GM19043 (cell line): ENCODE measurements around the gene SH3GL1.

ENCODE experiments used
- ATAC-seq: cut with Tn5 transposase; IDR thresholded peaks from one replicate; pipeline ENCODE4 v1.9.1; 2021; ENCODE audit warnings: low read depth; ENCODE audit not compliant: unreplicated experiment

Gene SH3GL1

GRCh38 chr19:4400135-4400936, at the start of gene SH3GL1:
TSS of gene SH3GL1 (minus strand) at chr19:4400547. CDS start at chr19:4400368, 179 bp downstream.
- peak; percentile 40 for ATAC-seq

GRCh38 chr19:4449639-4450028, 49.3 kb upstream of the SH3GL1 start:
- ATAC-seq: no peak

GRCh38 chr19:4449022-4449638, 48.8 kb upstream of the SH3GL1 start:
- no peak for ATAC-seq

GRCh38 chr19:4448147-4448985, 48.0 kb upstream of the SH3GL1 start:
- no peak for ATAC-seq

GRCh38 chr19:4447327-4448146, 47.2 kb upstream of the SH3GL1 start:
- no peak for ATAC-seq

GRCh38 chr19:4446704-4447200, 46.4 kb upstream of the SH3GL1 start:
- ATAC-seq: no peak

- ATAC-seq: no peak
Observed at GRCh38 chr19:4445963-4446703, 45.8 kb upstream of the SH3GL1 start.

- no peak for ATAC-seq
Observed at GRCh38 chr19:4444765-4445741, 44.7 kb upstream of the SH3GL1 start.

- no peak for ATAC-seq
Observed at GRCh38 chr19:4443966-4444764, 43.8 kb upstream of the SH3GL1 start.

GRCh38 chr19:4443188-4443587, 42.8 kb upstream of the SH3GL1 start:
- no peak for ATAC-seq

GRCh38 chr19:4442819-4443146, 42.4 kb upstream of the SH3GL1 start:
- ATAC-seq: no peak

GRCh38 chr19:4441994-4442818, 41.9 kb upstream of the SH3GL1 start:
- ATAC-seq: no peak

- ATAC-seq: no peak
Observed at GRCh38 chr19:4439243-4439642, 38.9 kb upstream of the SH3GL1 start.

- no peak for ATAC-seq
Observed at GRCh38 chr19:4437103-4437502, 36.8 kb upstream of the SH3GL1 start.

- no peak for ATAC-seq
Observed at GRCh38 chr19:4436231-4436630, 35.9 kb upstream of the SH3GL1 start.

- no peak for ATAC-seq
Observed at GRCh38 chr19:4434391-4434790, 34.0 kb upstream of the SH3GL1 start.
